Loucy (cell line): ENCODE measurements around the gene ABHD12.

Experiments
- CTCF ChIP-seq: fragments of 200-600 bp; sonication (generic); conservative IDR thresholded peaks from 2 replicates; pipeline ENCODE4 v1.5.1; 2014; ENCODE audit warnings: mild to moderate bottlenecking, antibody characterized with exemption, low read length
- EZH2phosphoT487 ChIP-seq: fragments of 200-600 bp; IDR thresholded peaks from 2 replicates; pipeline ENCODE4 v1.6.1; 2018; ENCODE audit warnings: antibody characterized with exemption, mild to moderate bottlenecking, moderate library complexity, borderline replicate concordance

GRCh38 chr20:25269833-25270170 lies 120.8 kb downstream of the ABHD12 start:
- no peak for TF ChIP-seq CTCF
- TF ChIP-seq EZH2phosphoT487 = no peak
